Measurements from ENCODE around the gene TXNRD1.
"Not testable (repeated sequence)": the region's sequence is repeated elsewhere in the genome, so short reads cannot be mapped to it uniquely, and the experiment has no call there.

The TXNRD1 gene

GRCh38 chr12:104215638-104216297, at the start of gene TXNRD1:
TSS of gene TXNRD1 (plus strand) at chr12:104215779. CDS start at chr12:104215803, 24 bp downstream.
- Histone ChIP-seq H3K36me3 (ENCODE audit: control insufficient read depth in 2 of 2, insufficient read depth in 2 of 2, low read length in 2 of 2) (no peaks in the 10 kb centered on the region), H3K4me1 (ENCODE audit: control insufficient read depth in 2 of 2, insufficient read depth in 2 of 2, low read length in 2 of 2) (peaks cover 9 to 11% of the 10 kb centered on the region in 2 donors), H3K27ac (ENCODE audit: low read depth in 2 of 2, low read length in 2 of 2) (peak within 1 kb of the TSS in 1 of 2 donors; percentile 41), H3K27me3 (ENCODE audit: control insufficient read depth in 2 of 2, insufficient read depth in 2 of 2, low read length in 2 of 2) (peaks cover 0 to 2% of the 10 kb centered on the region in 2 donors), H3K4me3 (ENCODE audit: low read length in 2 of 2) (peak within 1 kb of the TSS; percentile 68 to 72), H3K9me3 (ENCODE audit: control insufficient read depth in 2 of 2, low read length in 2 of 2) (no peaks in the 10 kb centered on the region), H3K9ac (ENCODE audit: low read depth in 1 of 2, low read length in 2 of 2) (peak within 1 kb of the TSS; percentile 79 to 83)

GRCh38 chr12:104165801-104166200, 49.8 kb upstream of the TXNRD1 start:
- no peak overlapping the region for H3K27ac ChIP-seq (ENCODE audit: low read depth in 2 of 2, low read length in 2 of 2)
- no peaks in the 10 kb centered on the region for H3K36me3 ChIP-seq (ENCODE audit: control insufficient read depth in 2 of 2, insufficient read depth in 2 of 2, low read length in 2 of 2)
- H3K9ac ChIP-seq (ENCODE audit: low read depth in 1 of 2, low read length in 2 of 2): no peak overlapping the region
- H3K4me3 ChIP-seq (ENCODE audit: low read length in 2 of 2): no peak overlapping the region
- no peaks in the 10 kb centered on the region for H3K27me3 ChIP-seq (ENCODE audit: control insufficient read depth in 2 of 2, insufficient read depth in 2 of 2, low read length in 2 of 2)
- no peaks in the 10 kb centered on the region for H3K4me1 ChIP-seq (ENCODE audit: control insufficient read depth in 2 of 2, insufficient read depth in 2 of 2, low read length in 2 of 2)
- no peaks in the 10 kb centered on the region for H3K9me3 ChIP-seq (ENCODE audit: control insufficient read depth in 2 of 2, low read length in 2 of 2)

- Histone ChIP-seq H3K4me1 (ENCODE audit: control insufficient read depth in 2 of 2, insufficient read depth in 2 of 2, low read length in 2 of 2) (no peaks in the 10 kb centered on the region), H3K4me3 (ENCODE audit: low read length in 2 of 2) (no peak overlapping the region), H3K27ac (ENCODE audit: low read depth in 2 of 2, low read length in 2 of 2) (no peak overlapping the region), H3K36me3 (ENCODE audit: control insufficient read depth in 2 of 2, insufficient read depth in 2 of 2, low read length in 2 of 2) (no peaks in the 10 kb centered on the region), H3K27me3 (ENCODE audit: control insufficient read depth in 2 of 2, insufficient read depth in 2 of 2, low read length in 2 of 2) (no peaks in the 10 kb centered on the region), H3K9ac (ENCODE audit: low read depth in 1 of 2, low read length in 2 of 2) (no peak overlapping the region), H3K9me3 (ENCODE audit: control insufficient read depth in 2 of 2, low read length in 2 of 2) (no peaks in the 10 kb centered on the region)
These were observed 49.1 kb upstream of the TXNRD1 start for GRCh38 chr12:104166465-104166864.

GRCh38 chr12:104167519-104168458, 47.8 kb upstream of the TXNRD1 start:
- Histone ChIP-seq H3K27ac (ENCODE audit: low read depth in 2 of 2, low read length in 2 of 2) (no peak overlapping the region), H3K27me3 (ENCODE audit: control insufficient read depth in 2 of 2, insufficient read depth in 2 of 2, low read length in 2 of 2) (no peaks in the 10 kb centered on the region), H3K4me3 (ENCODE audit: low read length in 2 of 2) (no peak overlapping the region), H3K9ac (ENCODE audit: low read depth in 1 of 2, low read length in 2 of 2) (no peak overlapping the region), H3K36me3 (ENCODE audit: control insufficient read depth in 2 of 2, insufficient read depth in 2 of 2, low read length in 2 of 2) (no peaks in the 10 kb centered on the region), H3K4me1 (ENCODE audit: control insufficient read depth in 2 of 2, insufficient read depth in 2 of 2, low read length in 2 of 2) (no peaks in the 10 kb centered on the region), H3K9me3 (ENCODE audit: control insufficient read depth in 2 of 2, low read length in 2 of 2) (no peaks in the 10 kb centered on the region)

GRCh38 chr12:104168596-104168995, 47.0 kb upstream of the TXNRD1 start:
- no peaks in the 10 kb centered on the region for H3K4me1 ChIP-seq (ENCODE audit: control insufficient read depth in 2 of 2, insufficient read depth in 2 of 2, low read length in 2 of 2)
- no peak overlapping the region for H3K9ac ChIP-seq (ENCODE audit: low read depth in 1 of 2, low read length in 2 of 2)
- no peaks in the 10 kb centered on the region for H3K9me3 ChIP-seq (ENCODE audit: control insufficient read depth in 2 of 2, low read length in 2 of 2)
- H3K4me3 ChIP-seq (ENCODE audit: low read length in 2 of 2): no peak overlapping the region
- no peaks in the 10 kb centered on the region for H3K36me3 ChIP-seq (ENCODE audit: control insufficient read depth in 2 of 2, insufficient read depth in 2 of 2, low read length in 2 of 2)
- no peaks in the 10 kb centered on the region for H3K27me3 ChIP-seq (ENCODE audit: control insufficient read depth in 2 of 2, insufficient read depth in 2 of 2, low read length in 2 of 2)
- H3K27ac ChIP-seq (ENCODE audit: low read depth in 2 of 2, low read length in 2 of 2): no peak overlapping the region

- Histone ChIP-seq H3K27me3 (ENCODE audit: control insufficient read depth in 2 of 2, insufficient read depth in 2 of 2, low read length in 2 of 2) (no peaks in the 10 kb centered on the region), H3K27ac (ENCODE audit: low read depth in 2 of 2, low read length in 2 of 2) (no peak overlapping the region), H3K36me3 (ENCODE audit: control insufficient read depth in 2 of 2, insufficient read depth in 2 of 2, low read length in 2 of 2) (no peaks in the 10 kb centered on the region), H3K4me1 (ENCODE audit: control insufficient read depth in 2 of 2, insufficient read depth in 2 of 2, low read length in 2 of 2) (no peaks in the 10 kb centered on the region), H3K4me3 (ENCODE audit: low read length in 2 of 2) (no peak overlapping the region), H3K9ac (ENCODE audit: low read depth in 1 of 2, low read length in 2 of 2) (no peak overlapping the region), H3K9me3 (ENCODE audit: control insufficient read depth in 2 of 2, low read length in 2 of 2) (no peaks in the 10 kb centered on the region)
These were observed 43.6 kb upstream of the TXNRD1 start for GRCh38 chr12:104171785-104172569.

- Histone ChIP-seq H3K4me3 (ENCODE audit: low read length in 2 of 2) (no peak overlapping the region), H3K27ac (ENCODE audit: low read depth in 2 of 2, low read length in 2 of 2) (no peak overlapping the region), H3K36me3 (ENCODE audit: control insufficient read depth in 2 of 2, insufficient read depth in 2 of 2, low read length in 2 of 2) (no peaks in the 10 kb centered on the region), H3K4me1 (ENCODE audit: control insufficient read depth in 2 of 2, insufficient read depth in 2 of 2, low read length in 2 of 2) (no peaks in the 10 kb centered on the region), H3K27me3 (ENCODE audit: control insufficient read depth in 2 of 2, insufficient read depth in 2 of 2, low read length in 2 of 2) (no peaks in the 10 kb centered on the region), H3K9ac (ENCODE audit: low read depth in 1 of 2, low read length in 2 of 2) (no peak overlapping the region), H3K9me3 (ENCODE audit: control insufficient read depth in 2 of 2, low read length in 2 of 2) (no peaks in the 10 kb centered on the region)
These were observed 43.0 kb upstream of the TXNRD1 start for GRCh38 chr12:104172570-104172947.

- H3K9ac ChIP-seq (ENCODE audit: low read depth in 1 of 2, low read length in 2 of 2): not testable (repeated sequence)
These were observed 41.8 kb upstream of the TXNRD1 start for GRCh38 chr12:104173804-104174203.

GRCh38 chr12:104175726-104176247, 39.8 kb upstream of the TXNRD1 start:
- H3K4me3 ChIP-seq (ENCODE audit: low read length in 2 of 2): no peak overlapping the region
- H3K9me3 ChIP-seq (ENCODE audit: control insufficient read depth in 2 of 2, low read length in 2 of 2): no peaks in the 10 kb centered on the region
- no peak overlapping the region for H3K27ac ChIP-seq (ENCODE audit: low read depth in 2 of 2, low read length in 2 of 2)
- no peaks in the 10 kb centered on the region for H3K27me3 ChIP-seq (ENCODE audit: control insufficient read depth in 2 of 2, insufficient read depth in 2 of 2, low read length in 2 of 2)
- no peaks in the 10 kb centered on the region for H3K4me1 ChIP-seq (ENCODE audit: control insufficient read depth in 2 of 2, insufficient read depth in 2 of 2, low read length in 2 of 2)
- H3K36me3 ChIP-seq (ENCODE audit: control insufficient read depth in 2 of 2, insufficient read depth in 2 of 2, low read length in 2 of 2): no peaks in the 10 kb centered on the region
- no peak overlapping the region for H3K9ac ChIP-seq (ENCODE audit: low read depth in 1 of 2, low read length in 2 of 2)

More at GRCh38 chr12:104173804-104174203, 41.8 kb upstream of the TXNRD1 start:
- H3K36me3 ChIP-seq (ENCODE audit: control insufficient read depth in 2 of 2, insufficient read depth in 2 of 2, low read length in 2 of 2); H3K27ac ChIP-seq (ENCODE audit: low read depth in 2 of 2, low read length in 2 of 2); H3K4me1 ChIP-seq (ENCODE audit: control insufficient read depth in 2 of 2, insufficient read depth in 2 of 2, low read length in 2 of 2); H3K4me3 ChIP-seq (ENCODE audit: low read length in 2 of 2); H3K27me3 ChIP-seq (ENCODE audit: control insufficient read depth in 2 of 2, insufficient read depth in 2 of 2, low read length in 2 of 2); H3K9me3 ChIP-seq (ENCODE audit: control insufficient read depth in 2 of 2, low read length in 2 of 2): not testable (repeated sequence)

Measured in mucosa of rectum (tissue), 2 donors.